ENCODE results near the gene TRPC6.

TRPC6 gene

DNA sequence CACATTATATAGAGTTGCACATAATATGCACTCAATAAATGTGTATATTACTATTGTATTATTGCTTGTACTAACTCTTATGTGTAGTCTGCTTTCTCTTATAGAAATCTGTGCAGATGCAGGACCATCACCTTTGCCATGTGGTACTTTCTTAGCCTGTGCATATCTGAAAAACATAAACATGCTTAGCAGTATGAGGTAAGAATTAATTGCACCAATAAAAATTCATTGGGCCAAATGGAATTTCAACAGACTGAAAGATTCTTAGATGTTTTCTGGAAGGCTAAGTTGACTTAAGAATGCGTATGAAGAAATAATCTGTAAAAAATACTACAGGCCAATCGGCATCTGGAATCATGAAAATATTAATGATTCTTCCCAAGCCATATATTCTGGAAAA, 55.3 kb downstream of the TRPC6 start:
- no peak for DNase-seq (ENCODE audit: low read depth)
- no peak overlapping the region for H3K4me3 ChIP-seq (ENCODE audit: low read depth, low read length)
- TF ChIP-seq, protein P1, sequence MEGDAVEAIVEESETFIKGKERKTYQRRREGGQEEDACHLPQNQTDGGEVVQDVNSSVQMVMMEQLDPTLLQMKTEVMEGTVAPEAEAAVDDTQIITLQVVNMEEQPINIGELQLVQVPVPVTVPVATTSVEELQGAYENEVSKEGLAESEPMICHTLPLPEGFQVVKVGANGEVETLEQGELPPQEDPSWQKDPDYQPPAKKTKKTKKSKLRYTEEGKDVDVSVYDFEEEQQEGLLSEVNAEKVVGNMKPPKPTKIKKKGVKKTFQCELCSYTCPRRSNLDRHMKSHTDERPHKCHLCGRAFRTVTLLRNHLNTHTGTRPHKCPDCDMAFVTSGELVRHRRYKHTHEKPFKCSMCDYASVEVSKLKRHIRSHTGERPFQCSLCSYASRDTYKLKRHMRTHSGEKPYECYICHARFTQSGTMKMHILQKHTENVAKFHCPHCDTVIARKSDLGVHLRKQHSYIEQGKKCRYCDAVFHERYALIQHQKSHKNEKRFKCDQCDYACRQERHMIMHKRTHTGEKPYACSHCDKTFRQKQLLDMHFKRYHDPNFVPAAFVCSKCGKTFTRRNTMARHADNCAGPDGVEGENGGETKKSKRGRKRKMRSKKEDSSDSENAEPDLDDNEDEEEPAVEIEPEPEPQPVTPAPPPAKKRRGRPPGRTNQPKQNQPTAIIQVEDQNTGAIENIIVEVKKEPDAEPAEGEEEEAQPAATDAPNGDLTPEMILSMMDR (IDR thresholded peaks at IDR 0.05; ENCODE audit: low read depth, low read length, missing control alignments) = no peak

DNA sequence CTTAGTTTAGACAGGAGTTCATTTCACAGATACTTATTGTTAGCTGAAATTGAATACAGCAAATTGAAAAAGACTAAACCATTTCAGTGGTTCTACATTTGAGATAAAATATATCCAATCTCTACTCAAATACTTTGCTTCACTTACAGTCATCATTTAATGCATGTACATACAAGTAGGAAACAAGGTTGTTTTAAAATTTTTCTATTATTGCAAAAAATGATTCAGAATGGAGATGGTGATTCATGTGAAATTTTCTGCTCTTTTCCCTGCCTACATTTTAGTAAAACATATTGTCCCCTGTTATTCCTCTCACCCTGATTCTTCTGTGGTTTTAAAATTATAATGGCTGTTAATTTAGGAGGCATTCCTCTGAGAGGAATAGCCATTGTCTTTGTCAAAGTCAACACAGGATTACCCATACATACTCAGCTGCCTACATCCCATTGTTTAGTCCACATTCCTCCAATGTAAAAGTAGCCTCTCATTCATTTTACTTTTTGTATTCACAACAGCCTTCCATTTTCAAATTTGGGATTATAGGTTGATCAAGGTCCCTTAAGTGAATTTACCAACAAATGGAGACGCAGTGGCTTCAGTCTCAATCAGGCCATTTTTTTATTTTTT, 60.1 kb downstream of the TRPC6 start:
- DNase-seq (ENCODE audit: low read depth) = no peak
- no peak overlapping the region for H3K4me3 ChIP-seq (ENCODE audit: low read depth, low read length)
- TF ChIP-seq, protein P1 (IDR thresholded peaks at IDR 0.05; ENCODE audit: low read depth, low read length, missing control alignments) = no peak

DNA sequence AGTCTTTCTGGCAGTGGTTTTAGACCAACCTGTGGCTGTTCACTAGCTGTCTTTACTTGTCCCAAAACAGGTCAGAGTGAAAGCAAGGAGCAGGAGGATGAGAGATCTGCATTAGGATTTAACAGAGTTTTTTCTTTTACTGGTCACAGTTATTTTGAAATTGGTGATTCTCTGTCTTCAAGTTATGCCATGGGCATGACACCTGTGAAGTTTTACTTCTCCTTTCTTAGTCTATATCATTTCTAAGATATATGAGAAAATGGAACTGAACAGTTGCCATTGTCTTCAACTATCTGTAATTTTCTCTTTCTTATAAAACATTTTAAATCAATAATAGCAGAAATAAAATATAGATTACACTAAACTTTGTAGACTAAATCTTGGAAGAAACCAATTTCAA, 60.6 kb downstream of the TRPC6 start:
- no peak for DNase-seq (ENCODE audit: low read depth)
- H3K4me3 ChIP-seq (ENCODE audit: low read depth, low read length) = no peak overlapping the region
- TF ChIP-seq, protein P1 (IDR thresholded peaks at IDR 0.05; ENCODE audit: low read depth, low read length, missing control alignments) = no peak

DNA sequence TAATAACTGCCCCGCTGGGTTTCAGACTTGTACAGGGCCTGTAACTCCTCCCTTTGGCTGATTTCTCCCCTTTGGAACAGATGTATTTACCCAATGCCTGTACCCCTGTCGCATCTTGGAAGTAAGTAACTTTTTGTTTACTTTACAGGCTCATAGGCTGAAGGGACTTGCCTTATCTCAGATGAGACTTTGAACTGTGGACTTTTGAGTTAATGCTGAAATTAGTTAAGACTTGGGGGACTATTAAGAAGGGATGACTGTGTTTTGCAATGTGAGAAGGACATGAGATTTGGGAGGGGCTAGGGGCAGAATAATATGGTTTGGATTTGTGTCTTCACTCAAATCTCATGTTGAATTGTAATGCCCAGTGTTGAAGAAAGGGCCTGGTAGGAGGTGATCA, 62.0 kb downstream of the TRPC6 start:
- TF ChIP-seq, protein P1 (IDR thresholded peaks at IDR 0.05; ENCODE audit: low read depth, low read length, missing control alignments) = no peak
- DNase-seq (ENCODE audit: low read depth) = no peak
- H3K4me3 ChIP-seq (ENCODE audit: low read depth, low read length) = no peak overlapping the region

DNA sequence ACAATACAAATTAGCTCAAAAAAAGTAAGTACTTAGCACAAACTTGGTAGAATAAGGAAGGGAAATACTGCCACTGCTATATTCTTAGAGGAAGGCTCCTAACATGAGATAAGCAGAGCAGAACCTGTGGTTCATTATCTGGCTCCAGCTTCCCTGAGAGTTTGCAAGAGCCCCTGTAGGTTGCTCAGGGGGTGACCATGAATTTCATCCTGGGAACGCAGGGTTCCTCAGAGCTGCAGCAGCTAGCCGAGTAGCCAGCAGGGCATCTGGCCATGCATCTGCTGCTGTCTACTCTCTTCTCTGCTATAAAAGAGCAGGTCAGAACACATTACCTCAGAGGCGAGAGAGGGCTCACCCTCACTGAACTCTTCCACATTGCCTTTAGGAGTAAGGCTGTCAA, 67.3 kb downstream of the TRPC6 start:
- no peak overlapping the region for H3K4me3 ChIP-seq (ENCODE audit: low read depth, low read length)
- no peak for DNase-seq (ENCODE audit: low read depth)
- TF ChIP-seq, protein P1 (IDR thresholded peaks at IDR 0.05; ENCODE audit: low read depth, low read length, missing control alignments) = no peak

DNA sequence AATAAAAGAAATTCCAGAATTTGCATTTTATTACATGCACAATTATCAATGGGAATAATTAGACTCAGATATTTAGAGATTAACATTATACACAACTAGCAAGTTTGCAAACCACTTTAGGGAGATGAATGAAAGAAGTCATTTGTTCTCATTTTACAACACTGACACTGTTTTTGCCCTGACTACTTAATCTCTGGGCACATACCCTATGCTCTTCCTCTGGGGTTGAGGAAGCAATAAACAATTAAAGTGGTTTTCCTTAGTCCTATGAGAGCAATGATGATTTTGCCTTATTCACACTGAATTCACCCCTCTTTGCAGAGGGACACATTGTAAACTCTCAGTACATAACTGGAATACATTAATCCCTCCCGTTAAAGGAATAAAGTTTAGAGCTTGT, 72.7 kb downstream of the TRPC6 start:
- no peak for DNase-seq (ENCODE audit: low read depth)
- TF ChIP-seq, protein P1 (IDR thresholded peaks at IDR 0.05; ENCODE audit: low read depth, low read length, missing control alignments) = no peak
- H3K4me3 ChIP-seq (ENCODE audit: low read depth, low read length) = no peak overlapping the region

DNA sequence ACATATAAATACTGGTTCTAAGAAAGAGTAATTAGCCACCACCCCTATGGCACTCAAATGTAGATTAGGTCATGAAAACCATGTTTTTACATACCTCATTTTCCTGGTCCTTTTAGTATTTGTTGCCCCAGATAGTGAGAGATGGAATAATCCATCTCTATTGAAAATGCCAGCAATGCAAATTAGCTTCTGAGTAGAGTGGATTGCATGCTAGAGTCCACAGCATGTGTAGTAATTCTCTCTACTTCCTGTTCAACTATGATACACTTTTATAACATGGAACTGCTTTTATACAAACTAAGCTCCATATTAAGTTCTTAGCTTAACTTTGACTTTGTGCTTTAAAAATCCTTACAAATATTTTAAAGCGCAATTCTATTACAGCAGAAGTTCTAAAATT, 73.2 kb downstream of the TRPC6 start:
- no peak for DNase-seq (ENCODE audit: low read depth)
- TF ChIP-seq, protein P1 (IDR thresholded peaks at IDR 0.05; ENCODE audit: low read depth, low read length, missing control alignments) = no peak
- no peak overlapping the region for H3K4me3 ChIP-seq (ENCODE audit: low read depth, low read length)

All from GM12864 (cell line).